ENCODE results near the gene ITGB4.
"Not testable (repeated sequence)": the region's sequence is repeated elsewhere in the genome, so short reads cannot be mapped to it uniquely, and the experiment has no call there.

Gene ITGB4

DNA sequence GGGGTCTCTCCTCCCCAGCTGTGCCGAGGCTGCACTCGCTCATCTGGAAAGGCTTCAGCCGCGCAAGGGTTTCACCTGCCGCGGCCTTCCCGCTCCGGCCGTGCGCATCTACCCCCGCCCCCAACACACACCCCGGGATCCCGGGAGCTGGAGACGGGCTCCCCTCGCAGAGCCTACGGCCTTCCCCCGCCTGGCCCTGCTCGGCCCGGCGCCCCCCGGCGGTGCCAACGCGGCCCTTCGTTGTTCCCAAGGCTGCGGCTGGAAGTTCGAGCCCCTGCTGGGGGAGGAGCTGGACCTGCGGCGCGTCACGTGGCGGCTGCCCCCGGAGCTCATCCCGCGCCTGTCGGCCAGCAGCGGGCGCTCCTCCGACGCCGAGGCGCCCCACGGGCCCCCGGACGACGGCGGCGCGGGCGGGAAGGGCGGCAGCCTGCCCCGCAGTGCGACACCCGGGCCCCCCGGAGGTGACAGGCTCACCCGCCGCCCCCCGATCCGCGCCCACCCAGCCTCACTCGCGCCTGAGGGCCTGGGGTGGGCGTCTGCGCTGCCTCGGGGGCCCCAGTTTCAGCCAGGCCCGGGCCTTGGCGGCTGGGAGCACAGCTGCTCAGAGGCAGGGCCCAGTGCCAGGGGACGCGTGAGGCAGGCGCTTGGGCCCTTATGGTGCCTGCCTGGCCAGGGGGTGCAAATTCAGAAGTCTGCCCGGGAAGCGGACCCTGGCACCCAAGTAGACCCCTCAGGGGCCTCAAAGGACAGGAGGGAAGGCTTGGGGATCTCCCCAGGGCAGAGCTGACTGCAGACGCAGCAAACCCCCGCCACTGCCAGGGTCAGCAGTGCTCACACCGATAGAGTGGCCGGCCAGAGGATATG lies 32.5 kb downstream of the ITGB4 start:
- no peak for DNase-seq (ENCODE audit: low read depth)

DNA sequence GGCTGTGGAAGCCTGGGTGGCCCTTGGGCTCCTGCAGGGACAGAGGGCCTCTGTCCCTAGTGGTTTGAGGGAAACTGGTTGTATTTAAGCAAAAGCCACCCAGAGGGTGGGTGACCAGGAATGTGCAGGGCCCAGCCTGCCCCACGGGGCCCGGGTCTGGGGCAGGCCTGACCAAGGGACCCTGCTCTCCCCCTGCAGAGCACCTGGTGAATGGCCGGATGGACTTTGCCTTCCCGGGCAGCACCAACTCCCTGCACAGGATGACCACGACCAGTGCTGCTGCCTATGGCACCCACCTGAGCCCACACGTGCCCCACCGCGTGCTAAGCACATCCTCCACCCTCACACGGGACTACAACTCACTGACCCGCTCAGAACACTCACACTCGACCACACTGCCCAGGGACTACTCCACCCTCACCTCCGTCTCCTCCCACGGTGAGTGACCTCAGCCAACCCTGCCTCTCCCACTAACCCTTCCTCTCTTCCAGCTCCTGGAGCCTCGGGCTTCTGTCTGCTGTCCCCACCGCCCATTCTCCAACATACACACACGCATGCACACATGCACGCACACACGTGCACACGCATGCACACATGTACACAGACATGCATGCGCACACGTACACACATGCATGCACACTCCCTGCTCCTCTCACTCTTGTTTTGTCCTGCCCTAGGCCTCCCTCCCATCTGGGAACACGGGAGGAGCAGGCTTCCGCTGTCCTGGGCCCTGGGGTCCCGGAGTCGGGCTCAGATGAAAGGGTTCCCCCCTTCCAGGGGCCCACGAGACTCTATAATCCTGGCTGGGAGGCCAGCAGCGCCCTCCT lies 33.3 kb downstream of the ITGB4 start:
- DNase-seq (ENCODE audit: low read depth), result no peak

DNA sequence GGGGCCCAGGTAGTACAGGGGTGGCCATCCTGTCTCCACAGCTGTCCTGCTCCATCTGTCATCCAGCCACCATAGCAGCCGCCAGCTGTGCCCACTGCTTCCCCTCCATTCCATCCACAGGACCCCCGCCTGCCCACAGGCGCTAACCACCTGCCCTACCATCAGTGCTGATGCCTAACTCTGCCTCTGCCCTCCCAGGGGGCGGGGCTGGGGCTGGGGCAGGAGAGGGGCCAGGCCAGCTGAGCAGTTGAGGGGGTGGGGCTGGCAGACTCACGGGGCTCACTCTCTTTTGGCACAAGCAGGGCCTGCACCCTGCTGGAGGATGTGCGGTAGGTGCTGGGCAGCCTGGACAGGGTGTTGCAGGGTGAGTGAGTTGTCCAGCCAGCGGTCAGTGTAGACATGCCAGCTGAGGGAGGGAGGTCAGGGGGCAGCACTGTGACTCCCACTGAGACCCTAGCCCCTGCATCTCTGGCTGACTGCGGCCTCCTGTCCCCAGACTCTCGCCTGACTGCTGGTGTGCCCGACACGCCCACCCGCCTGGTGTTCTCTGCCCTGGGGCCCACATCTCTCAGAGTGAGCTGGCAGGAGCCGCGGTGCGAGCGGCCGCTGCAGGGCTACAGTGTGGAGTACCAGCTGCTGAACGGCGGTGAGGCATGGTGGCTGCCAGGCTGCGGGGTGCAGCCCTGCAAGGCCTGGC lies 34.1 kb downstream of the ITGB4 start:
- DNase-seq (ENCODE audit: low read depth), result no peak

DNA sequence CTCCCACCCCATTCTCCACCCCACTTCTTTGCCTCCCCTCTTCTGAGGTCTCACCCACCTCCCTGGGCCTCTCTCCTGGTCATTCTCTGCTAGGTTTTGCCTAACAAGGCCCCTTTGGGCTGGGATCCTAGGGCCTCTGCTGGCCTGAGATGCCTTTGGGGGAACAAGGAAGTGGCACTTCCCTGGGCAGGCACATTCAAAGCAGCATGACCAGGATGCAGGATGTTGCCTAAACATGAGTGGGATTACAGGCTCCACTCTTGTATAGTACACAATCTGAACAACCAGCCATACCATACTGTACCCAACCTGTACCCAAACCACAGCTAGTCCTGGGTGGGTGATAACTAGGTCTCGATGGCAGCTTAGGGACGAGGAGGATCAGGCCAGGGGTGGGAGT lies 34.7 kb downstream of the ITGB4 start:
- no peak for DNase-seq (ENCODE audit: low read depth)

DNA sequence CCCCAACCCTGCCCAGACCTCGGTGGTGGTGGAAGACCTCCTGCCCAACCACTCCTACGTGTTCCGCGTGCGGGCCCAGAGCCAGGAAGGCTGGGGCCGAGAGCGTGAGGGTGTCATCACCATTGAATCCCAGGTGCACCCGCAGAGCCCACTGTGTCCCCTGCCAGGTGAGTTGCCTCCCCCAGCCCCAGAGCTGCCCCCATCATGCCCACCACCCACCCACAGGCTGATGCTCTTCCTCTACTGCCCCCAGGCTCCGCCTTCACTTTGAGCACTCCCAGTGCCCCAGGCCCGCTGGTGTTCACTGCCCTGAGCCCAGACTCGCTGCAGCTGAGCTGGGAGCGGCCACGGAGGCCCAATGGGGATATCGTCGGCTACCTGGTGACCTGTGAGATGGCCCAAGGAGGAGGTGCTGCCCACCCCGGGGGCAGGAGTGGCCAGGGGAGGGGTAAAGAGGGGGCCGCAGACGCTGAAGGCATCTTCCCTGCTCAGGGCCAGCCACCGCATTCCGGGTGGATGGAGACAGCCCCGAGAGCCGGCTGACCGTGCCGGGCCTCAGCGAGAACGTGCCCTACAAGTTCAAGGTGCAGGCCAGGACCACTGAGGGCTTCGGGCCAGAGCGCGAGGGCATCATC lies 35.3 kb downstream of the ITGB4 start:
- DNase-seq (ENCODE audit: low read depth), result no peak

DNA sequence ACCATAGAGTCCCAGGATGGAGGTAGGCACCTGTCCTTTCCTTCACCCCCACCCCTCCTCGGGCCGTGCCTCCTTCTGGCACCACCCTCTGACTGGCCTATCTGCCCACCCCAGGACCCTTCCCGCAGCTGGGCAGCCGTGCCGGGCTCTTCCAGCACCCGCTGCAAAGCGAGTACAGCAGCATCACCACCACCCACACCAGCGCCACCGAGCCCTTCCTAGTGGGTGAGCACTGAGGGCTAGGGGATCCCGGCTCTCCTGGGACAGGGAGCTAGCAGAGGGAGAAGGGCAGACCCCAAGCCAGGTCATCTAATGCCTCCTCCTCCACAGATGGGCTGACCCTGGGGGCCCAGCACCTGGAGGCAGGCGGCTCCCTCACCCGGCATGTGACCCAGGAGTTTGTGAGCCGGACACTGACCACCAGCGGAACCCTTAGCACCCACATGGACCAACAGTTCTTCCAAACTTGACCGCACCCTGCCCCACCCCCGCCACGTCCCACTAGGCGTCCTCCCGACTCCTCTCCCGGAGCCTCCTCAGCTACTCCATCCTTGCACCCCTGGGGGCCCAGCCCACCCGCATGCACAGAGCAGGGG lies 35.9 kb downstream of the ITGB4 start:
- DNase-seq (ENCODE audit: low read depth), result no peak

DNA sequence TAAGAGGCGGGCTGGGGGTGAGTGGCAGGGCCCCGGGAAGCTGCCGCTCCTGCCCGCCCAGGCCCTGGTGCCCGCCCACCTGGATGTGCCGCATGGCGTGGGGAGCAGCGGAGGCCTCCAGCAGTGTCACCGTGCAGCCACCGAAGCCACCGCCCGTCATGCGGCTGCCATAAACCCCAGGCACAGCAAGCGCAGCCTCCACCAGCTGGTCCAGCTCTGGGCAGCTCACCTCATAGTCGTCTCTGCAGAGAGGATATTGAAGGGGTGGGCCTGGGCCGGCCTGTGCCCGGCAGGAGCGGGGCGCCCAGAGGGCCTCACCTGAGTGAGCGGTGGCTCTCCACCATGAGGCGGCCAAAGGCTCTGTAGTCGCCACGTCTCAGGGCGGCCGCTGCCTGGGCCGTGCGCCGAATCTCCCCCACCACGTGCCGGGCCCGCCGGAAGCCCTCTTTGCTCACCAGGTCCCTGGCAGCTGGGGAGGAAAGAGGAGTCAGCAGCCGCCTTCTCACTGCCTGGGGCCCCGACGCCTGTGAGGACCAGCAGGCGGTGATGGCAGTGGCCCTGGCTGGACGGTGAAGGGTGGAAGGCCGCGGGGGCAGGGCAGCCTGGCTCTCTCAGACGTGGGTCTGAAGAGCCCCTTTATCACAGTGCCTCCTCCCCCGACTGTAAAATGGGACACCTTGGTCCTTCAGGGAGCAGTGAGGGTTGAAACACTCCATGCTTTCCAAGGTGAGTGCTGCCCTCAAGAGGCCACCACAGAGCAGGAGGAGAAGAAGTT lies 37.1 kb downstream of the ITGB4 start:
- no peak for DNase-seq (ENCODE audit: low read depth)

DNA sequence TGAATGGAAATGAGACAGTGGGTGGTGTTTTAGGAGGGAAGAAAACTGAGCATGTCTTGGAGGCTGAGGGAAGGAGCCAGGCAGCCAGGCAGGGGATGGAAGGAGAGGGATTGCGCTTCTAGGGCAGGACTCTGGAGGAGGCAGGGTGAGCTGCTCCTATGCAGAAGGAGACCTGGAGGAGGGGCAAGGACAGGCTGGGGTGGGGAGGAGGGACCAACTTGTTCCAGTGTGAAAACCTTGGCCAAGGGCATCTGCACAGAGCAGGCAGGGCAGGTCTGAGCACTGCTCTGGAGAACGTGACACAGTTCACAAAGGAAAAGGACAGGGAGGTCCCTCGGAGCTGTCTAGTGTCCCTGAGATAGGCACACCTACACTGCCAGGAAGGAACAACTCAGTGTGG lies 38.2 kb downstream of the ITGB4 start:
- no peak for DNase-seq (ENCODE audit: low read depth)

DNA sequence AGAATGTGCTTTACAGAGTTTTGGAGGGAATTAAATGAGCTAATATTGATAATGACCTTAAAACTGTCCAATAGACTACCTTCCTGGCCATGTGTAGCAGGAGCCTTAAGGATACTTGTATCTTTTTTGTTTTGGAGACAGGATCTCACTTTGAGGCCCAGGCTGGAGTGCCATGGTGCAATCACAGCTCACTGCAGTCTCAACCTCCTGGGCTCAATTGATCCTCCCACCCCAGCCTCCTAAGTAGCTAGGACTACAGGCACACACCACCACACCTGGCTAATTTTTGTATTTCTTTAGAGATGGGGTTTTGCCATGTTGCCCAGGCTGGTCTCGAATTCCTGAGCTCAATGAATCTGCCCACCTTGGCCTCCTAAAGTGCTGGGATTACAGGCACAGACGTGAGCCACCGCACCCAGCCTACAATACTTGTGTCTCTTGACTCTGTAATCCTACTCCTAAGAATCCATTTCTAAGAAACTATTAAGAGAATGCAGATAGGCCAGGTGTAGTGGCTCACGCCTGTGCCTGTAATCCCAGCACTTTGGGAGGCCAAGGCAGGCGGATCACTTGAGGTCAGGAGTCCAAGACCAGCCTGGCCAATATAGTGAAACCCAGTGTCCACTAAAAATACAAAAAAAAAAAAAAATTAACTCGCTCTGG lies 38.9 kb downstream of the ITGB4 start:
- not testable (repeated sequence) for DNase-seq (ENCODE audit: low read depth)

DNA sequence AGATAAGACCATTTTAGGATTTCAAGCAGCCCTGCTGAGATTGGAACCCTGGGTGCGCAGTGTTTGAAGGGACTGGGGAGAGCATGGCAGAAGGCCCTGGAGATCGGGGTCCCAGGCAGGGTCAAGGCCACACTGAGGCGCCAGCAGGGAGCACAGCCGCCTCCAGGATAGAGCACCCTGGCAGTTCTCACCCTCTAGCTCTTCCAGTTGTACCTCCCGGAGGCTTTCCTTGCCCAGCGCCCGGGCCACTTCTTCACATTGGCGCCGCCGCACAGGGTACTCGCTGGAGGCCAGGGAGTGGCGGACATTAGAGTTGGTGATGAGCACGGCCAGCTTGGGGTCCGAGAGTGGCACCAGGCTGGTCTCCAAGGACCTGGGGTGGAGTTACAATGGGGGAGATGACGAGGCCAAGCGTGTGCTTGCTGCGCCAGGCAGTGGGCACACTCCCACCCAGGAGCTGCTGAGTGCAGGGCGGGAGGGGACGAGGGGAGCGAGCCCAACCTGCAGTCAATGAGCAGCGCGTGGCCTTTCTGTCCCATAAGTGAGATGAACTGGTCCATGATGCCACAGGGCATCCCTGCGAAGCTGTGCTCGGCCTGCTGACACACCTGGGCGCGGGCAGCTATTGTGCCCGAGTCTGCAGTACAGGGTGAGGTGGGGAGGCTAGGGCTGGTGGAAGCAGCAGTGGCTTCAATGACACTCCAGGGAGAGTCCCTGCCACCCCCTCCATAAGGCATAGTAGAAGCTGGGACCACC lies 41.4 kb downstream of the ITGB4 start:
- DNase-seq (ENCODE audit: low read depth), result no peak

DNA sequence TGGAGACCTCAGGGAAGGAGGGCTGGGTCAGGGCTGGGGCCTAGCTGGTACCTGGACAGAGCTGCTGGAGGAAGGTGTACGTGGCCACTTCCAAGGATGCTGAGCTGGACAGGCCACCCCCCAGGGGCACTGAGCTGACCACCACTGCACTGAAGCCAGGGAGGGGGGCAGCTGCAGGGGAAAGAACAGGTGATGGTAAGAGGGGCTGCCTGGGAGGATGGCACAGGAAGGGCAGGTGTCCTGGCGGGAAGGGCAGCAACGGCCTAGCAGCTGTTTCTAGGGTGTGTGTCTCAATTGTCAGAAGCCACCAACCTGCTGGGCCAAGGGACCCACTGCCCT lies 42.0 kb downstream of the ITGB4 start:
- no peak for DNase-seq (ENCODE audit: low read depth)

DNA sequence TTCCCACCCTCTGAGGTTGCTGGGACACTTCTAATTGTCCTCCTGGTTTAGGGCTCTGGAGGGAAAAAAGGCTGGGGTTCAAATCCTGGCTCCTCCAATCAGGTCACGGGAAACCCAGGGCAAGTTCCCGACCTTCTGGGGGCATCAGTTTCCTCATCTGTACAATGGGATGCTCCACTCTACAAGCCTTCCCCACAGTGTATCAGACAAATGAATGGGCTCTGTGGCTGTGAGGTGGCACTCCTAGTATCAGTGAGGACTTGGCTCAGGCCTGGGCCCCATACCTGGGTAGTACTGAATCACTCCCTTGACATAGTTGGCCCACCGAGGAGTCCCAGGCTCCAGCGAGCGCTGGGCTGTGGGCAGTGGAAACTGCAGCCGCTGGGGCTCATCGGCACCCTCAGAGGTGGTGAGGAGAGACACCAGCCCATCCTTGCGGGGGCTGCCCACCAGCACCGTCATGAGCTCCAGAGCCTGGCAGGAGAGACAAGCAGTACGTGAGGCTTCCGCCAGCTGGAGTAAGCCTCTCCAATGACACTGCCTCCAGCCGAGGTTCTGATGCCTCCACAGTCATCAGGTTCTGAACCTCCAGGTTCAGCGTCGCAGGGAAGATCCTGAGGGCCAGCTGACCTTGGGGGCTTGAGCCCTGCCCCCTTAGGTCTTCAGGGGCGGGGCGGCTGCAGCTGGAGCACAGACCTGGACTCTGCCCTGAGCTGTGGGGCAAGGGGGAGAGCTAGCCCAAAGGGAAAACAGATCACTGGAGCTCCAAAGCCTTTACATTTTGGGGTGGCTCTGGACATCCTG lies 42.6 kb downstream of the ITGB4 start:
- DNase-seq (ENCODE audit: low read depth), result no peak

DNA sequence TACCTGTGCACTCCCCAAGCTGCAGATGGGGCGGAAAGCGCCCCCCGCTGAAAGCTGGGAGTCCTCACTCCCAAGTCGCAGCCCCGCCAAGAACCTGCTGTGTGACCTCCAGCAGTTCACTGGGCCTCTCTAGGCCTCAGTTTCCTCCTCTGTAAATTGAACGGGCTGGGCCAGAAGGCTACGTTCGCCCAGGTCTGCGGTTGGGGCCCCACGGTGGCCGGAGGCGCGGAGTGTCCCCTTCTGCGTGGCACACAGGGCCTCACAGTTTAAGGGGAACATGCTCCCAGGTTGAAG lies 43.1 kb downstream of the ITGB4 start:
- no peak for DNase-seq (ENCODE audit: low read depth)

DNA sequence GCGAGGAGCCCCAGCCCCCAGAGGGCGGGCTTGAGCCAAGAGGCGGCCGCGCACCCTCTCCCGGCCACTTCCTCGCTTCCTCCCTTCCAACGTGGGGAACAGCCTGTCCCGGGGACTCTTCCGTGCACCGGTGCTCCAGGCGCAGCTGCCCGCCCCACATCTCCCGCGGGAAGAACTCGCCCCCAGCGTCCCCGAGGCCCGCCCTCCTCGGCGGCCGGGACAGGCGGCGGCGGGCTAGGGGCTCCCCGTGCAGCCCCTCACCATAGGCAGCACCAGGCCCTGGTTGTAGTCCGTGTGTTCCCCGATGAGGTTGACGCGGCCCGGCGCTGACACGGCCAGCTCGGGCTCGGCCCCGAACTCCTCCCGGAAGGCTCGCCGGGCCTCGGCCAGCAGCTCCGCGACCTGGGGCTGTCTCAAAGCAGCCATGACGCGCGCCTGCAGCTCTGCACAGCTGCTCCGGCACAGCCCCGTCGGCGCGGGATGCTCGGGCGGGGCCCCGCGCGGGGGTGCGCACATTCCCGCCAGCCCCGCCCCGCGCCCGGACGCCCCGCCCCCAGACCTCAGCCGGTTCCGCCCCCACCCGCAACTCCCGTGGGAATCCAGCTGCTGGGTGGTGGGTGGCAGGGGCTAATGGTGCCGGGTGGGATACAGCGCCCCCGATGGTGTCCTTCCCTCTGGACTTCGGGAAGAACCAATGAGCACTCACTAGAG lies 43.6 kb downstream of the ITGB4 start, which contains the start of gene GALK1:
Gene GALK1, minus strand, starts transcription at position 482 of the 711 bp plus-strand sequence. Its CDS starts 56 bp downstream, at position 426.
- DNase-seq (ENCODE audit: low read depth), result peak; percentile 25

DNA sequence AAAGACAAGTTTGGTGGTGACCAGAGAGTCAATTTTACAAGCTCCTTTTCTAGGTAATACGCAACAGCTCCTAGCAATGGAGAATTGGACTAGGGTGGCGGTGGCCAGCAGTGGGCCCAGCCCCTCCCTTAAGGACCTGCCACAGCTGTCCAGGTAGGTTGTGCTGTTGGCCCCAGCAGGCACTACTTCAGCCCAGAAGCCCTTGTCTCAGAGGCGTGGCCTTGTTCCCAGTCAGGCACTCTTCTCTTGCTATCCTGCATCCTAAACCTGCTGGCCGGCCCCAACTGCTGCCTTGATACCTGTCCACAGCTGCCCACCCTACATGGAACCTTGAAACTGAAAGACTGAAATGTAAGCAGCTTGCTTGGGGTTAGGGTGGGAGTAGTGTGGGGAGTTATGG lies 44.7 kb downstream of the ITGB4 start:
- no peak for DNase-seq (ENCODE audit: low read depth)

DNA sequence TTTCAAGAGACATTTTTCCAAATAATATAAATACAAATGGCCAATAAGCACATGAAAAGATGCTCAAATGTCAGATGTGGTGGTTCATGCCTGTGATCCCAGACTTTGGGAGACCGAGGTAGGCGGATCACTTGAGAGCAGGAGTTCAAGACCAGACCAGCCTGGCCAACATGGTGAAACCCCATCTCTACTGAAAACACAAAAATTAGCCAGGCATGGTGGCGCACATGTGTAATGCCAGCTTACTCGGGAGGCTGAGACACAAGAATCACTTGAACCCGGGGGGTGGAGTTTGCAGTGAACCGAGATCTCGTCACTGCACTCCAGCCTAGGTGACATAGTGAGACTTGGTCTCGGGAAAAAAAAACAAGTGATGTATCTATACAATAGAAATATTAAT lies 46.6 kb downstream of the ITGB4 start:
- DNase-seq (ENCODE audit: low read depth), result no peak

DNA sequence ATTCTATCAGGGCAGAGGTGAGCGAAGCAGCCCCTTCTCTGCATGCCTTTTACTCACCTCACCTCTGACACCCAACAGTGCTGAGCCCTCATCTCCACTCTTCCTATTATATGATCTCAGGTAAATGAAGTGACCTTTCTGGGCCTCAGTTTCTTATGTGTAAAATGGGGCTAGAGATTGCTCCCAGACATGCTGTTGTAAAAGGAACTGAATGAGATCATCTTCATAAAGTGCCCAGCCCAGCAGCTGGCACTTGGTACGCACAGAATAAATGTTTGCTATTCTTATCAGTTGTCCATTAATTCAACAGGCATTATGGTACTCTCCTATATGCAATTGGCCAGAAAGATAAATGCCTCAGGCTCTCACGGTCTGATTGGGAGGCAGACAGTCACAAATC lies 48.3 kb downstream of the ITGB4 start:
- DNase-seq (ENCODE audit: low read depth), result no peak

Data from GM04504 (cell line).